Uterus (tissue), 2 donors: ENCODE results near the gene SLC18A2.

ENCODE experiments used
- POLR2A ChIP-seq, 2 donors: fragments of 450-650 bp; IDR thresholded peaks; one replicate each; pipeline ENCODE4 v1.6.1; 2016; ENCODE audit warnings: antibody characterized with exemption in 2 of 2, mild to moderate bottlenecking in 1 of 2, moderate library complexity in 1 of 2
- TF ChIP-seq, protein P1 (sequence below), 4 experiments: fragments of 200-600 bp in 2 of 4; fragments of 450-650 bp in 2 of 4; sonication (generic) in 2 of 4; IDR thresholded peaks; one replicate each; pipeline ENCODE4 v1.5.1; 2016 to 2019; ENCODE audit warnings: antibody characterized with exemption in 4 of 4, mild to moderate bottlenecking in 2 of 4, moderate library complexity in 1 of 4

DNA sequence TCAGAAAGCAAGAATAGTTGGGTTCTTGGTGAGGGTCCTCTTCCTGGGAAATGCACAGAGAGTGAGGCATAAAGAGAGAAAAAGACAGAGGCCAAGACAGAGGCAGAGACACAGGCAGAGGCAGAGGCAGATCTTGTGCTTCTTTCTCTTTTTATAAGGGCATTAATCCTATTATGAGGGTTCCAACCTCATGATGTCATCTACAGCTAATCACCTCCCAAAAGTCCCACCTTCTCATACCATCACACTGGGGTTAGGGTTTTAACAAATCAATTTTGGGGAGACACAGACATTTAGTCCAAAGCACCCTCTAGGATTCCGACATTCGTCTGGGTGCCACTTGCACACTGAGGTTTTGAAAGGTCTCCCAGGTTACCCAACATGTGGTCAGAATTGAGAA, 25.8 kb upstream of the SLC18A2 start:
- TF ChIP-seq, protein P1, sequence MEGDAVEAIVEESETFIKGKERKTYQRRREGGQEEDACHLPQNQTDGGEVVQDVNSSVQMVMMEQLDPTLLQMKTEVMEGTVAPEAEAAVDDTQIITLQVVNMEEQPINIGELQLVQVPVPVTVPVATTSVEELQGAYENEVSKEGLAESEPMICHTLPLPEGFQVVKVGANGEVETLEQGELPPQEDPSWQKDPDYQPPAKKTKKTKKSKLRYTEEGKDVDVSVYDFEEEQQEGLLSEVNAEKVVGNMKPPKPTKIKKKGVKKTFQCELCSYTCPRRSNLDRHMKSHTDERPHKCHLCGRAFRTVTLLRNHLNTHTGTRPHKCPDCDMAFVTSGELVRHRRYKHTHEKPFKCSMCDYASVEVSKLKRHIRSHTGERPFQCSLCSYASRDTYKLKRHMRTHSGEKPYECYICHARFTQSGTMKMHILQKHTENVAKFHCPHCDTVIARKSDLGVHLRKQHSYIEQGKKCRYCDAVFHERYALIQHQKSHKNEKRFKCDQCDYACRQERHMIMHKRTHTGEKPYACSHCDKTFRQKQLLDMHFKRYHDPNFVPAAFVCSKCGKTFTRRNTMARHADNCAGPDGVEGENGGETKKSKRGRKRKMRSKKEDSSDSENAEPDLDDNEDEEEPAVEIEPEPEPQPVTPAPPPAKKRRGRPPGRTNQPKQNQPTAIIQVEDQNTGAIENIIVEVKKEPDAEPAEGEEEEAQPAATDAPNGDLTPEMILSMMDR (IDR thresholded peaks at IDR 0.05), result no peak
- TF ChIP-seq POLR2A (IDR thresholded peaks at IDR 0.05), result no peak
